ENCODE results near the gene KDM4B. TPM values are rescaled to one million over a fixed set of nuclear protein-coding genes. Genes with fewer than 3 reads are reported as not detected.

The KDM4B gene
- total and polyA plus RNA-seq, 4 donors = 17.1 to 49.5 (median 24.7) TPM

DNA sequence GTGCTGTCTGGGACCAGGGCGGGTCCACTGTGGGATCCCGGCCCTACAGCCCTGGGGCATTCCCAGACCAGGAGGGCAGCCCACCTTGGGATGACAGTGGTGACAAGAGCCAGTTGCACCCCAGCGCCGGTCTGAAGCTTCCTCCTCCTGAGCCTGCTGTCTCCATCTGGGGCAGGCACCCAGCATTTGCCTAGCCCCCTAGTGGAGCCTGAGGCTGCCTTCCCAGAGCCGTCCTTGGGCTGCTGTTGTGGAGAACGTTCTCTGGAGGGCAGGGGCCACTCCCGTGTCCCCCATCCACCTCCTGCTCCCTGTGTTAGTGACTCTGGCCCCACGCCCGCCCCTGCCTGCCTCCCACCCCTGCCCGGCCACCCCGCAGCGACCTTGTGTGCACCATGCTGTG, 148.5 kb downstream of the KDM4B start:
- Histone ChIP-seq H3K4me3 (no peak overlapping the region), H3K27me3 (ENCODE audit: control insufficient read depth in 3 of 3, insufficient read depth in 3 of 3, low read length in 2 of 3) (no peaks in the 10 kb centered on the region), H3K9me3 (ENCODE audit: control insufficient read depth in 4 of 4, insufficient read depth in 3 of 4, low read length in 3 of 4) (no peaks in the 10 kb centered on the region), H3K9ac (ENCODE audit: insufficient read depth in 1 of 2, low read length in 2 of 2) (no peak overlapping the region), H3K36me3 (ENCODE audit: control insufficient read depth in 4 of 4, insufficient read depth in 4 of 4, low read length in 4 of 4) (peaks cover 2 to 47% (median 16%) of the 10 kb centered on the region in 4 donors), H3K4me1 (ENCODE audit: control insufficient read depth in 5 of 5, insufficient read depth in 5 of 5, low read length in 5 of 5) (peaks cover 0 to 7% (median 0%) of the 10 kb centered on the region in 5 donors), H3K27ac (ENCODE audit: low read depth in 1 of 2, low read length in 1 of 2) (no peak overlapping the region)
- TF ChIP-seq, protein P1, sequence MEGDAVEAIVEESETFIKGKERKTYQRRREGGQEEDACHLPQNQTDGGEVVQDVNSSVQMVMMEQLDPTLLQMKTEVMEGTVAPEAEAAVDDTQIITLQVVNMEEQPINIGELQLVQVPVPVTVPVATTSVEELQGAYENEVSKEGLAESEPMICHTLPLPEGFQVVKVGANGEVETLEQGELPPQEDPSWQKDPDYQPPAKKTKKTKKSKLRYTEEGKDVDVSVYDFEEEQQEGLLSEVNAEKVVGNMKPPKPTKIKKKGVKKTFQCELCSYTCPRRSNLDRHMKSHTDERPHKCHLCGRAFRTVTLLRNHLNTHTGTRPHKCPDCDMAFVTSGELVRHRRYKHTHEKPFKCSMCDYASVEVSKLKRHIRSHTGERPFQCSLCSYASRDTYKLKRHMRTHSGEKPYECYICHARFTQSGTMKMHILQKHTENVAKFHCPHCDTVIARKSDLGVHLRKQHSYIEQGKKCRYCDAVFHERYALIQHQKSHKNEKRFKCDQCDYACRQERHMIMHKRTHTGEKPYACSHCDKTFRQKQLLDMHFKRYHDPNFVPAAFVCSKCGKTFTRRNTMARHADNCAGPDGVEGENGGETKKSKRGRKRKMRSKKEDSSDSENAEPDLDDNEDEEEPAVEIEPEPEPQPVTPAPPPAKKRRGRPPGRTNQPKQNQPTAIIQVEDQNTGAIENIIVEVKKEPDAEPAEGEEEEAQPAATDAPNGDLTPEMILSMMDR (IDR thresholded peaks at IDR 0.05; ENCODE audit: control extremely low read depth, extremely low read depth) = no peak
- 92 to 95% methylated on average over 12 of the region's 12 CpGs for WGBS, 2 donors
- ATAC-seq (ENCODE audit: insufficient read depth, low FRiP score) (no peak), DNase-seq (no peak)

DNA sequence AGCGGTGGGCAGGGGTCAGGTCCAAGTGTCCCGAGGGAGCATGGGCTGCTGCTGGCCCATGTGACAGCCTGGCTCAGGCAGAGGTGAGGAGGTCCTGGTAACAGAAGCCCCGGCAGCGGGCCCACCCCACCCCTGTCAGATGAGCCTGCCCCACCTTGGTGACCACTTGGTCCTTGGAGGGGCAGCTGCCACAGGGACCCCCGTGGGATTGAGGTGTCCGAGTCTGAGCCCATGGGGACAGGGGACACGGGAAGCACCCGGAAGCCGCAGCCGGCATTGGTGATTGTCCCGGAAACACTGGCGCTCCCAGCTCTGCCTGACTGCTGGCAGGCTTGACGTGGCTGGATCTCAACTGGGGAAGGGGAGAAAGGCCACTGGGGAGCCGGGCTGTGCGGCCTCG, 149.1 kb downstream of the KDM4B start:
- Histone ChIP-seq H3K27ac (ENCODE audit: low read depth in 1 of 2, low read length in 1 of 2) (no peak overlapping the region), H3K9ac (ENCODE audit: insufficient read depth in 1 of 2, low read length in 2 of 2) (no peak overlapping the region), H3K9me3 (ENCODE audit: control insufficient read depth in 4 of 4, insufficient read depth in 3 of 4, low read length in 3 of 4) (no peaks in the 10 kb centered on the region), H3K4me1 (ENCODE audit: control insufficient read depth in 5 of 5, insufficient read depth in 5 of 5, low read length in 5 of 5) (peaks cover 0 to 7% (median 0%) of the 10 kb centered on the region in 5 donors), H3K27me3 (ENCODE audit: control insufficient read depth in 3 of 3, insufficient read depth in 3 of 3, low read length in 2 of 3) (no peaks in the 10 kb centered on the region), H3K36me3 (ENCODE audit: control insufficient read depth in 4 of 4, insufficient read depth in 4 of 4, low read length in 4 of 4) (peaks cover 2 to 47% (median 16%) of the 10 kb centered on the region in 4 donors), H3K4me3 (no peak overlapping the region)
- no peak for ATAC-seq (ENCODE audit: insufficient read depth, low FRiP score)
- 95 to 96% methylated on average over 16 of the region's 16 CpGs for WGBS, 2 donors
- DNase-seq = no peak
- TF ChIP-seq, protein P1 (IDR thresholded peaks at IDR 0.05; ENCODE audit: control extremely low read depth, extremely low read depth) = no peak

DNA sequence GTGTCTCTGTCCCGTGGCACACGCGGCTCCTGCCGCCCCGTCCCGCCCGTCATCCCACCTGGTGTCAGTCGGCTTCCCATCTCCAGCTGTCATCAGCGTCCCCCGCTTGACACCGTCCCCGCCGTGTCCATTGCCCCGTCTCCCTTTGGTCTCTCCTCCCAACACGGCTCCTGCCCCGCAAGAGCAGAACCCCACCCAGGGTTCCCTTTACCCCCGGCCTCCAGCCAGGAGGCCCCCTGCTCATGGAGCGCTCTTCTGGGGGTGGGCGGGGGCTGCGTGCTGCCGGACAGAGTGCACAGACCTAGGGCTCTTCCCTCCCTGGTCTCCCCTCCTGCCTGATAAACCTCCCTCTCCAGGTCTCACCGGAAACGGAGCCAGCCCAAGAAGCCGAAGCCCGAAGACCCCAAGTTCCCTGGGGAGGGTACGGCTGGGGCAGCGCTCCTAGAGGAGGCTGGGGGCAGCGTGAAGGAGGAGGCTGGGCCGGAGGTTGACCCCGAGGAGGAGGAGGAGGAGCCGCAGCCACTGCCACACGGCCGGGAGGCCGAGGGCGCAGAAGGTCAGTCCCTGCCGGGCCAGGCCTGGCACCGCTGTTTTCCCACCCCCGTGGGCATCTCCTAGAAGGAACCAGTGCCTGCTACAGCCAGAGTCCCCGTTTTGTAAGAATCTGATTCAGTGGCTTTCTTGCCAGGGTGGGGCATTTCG, 150.5 kb downstream of the KDM4B start:
- TF ChIP-seq, protein P1 (IDR thresholded peaks at IDR 0.05; ENCODE audit: control extremely low read depth, extremely low read depth) = no peak
- H3K9ac ChIP-seq (ENCODE audit: insufficient read depth in 1 of 2, low read length in 2 of 2) = no peak overlapping the region
- 92 to 96% methylated on average over 37 to 40 of the region's 40 CpGs for WGBS, 2 donors
- no peaks in the 10 kb centered on the region for H3K9me3 ChIP-seq (ENCODE audit: control insufficient read depth in 4 of 4, insufficient read depth in 3 of 4, low read length in 3 of 4)
- DNase-seq (no peak), ATAC-seq (ENCODE audit: insufficient read depth, low FRiP score) (no peak)
- no peaks in the 10 kb centered on the region for H3K27me3 ChIP-seq (ENCODE audit: control insufficient read depth in 3 of 3, insufficient read depth in 3 of 3, low read length in 2 of 3)
- H3K36me3 ChIP-seq (ENCODE audit: control insufficient read depth in 4 of 4, insufficient read depth in 4 of 4, low read length in 4 of 4) = peaks cover 6 to 41% (median 14%) of the 10 kb centered on the region in 4 donors
- no peak overlapping the region for H3K4me3 ChIP-seq
- no peak overlapping the region for H3K27ac ChIP-seq (ENCODE audit: low read depth in 1 of 2, low read length in 1 of 2)
- peaks cover 0 to 7% (median 0%) of the 10 kb centered on the region in 5 donors for H3K4me1 ChIP-seq (ENCODE audit: control insufficient read depth in 5 of 5, insufficient read depth in 5 of 5, low read length in 5 of 5)
